ENCODE data around the gene EFCAB11. TPM values are rescaled to one million over a fixed set of nuclear protein-coding genes. Genes with fewer than 3 reads are reported as not detected.

EFCAB11 gene
- total and polyA plus RNA-seq, 2 of the 8 experiments (the other 6 are each of a cell fraction or from before 2014, with no cell fraction given), result 6.8 to 12.8 TPM

DNA sequence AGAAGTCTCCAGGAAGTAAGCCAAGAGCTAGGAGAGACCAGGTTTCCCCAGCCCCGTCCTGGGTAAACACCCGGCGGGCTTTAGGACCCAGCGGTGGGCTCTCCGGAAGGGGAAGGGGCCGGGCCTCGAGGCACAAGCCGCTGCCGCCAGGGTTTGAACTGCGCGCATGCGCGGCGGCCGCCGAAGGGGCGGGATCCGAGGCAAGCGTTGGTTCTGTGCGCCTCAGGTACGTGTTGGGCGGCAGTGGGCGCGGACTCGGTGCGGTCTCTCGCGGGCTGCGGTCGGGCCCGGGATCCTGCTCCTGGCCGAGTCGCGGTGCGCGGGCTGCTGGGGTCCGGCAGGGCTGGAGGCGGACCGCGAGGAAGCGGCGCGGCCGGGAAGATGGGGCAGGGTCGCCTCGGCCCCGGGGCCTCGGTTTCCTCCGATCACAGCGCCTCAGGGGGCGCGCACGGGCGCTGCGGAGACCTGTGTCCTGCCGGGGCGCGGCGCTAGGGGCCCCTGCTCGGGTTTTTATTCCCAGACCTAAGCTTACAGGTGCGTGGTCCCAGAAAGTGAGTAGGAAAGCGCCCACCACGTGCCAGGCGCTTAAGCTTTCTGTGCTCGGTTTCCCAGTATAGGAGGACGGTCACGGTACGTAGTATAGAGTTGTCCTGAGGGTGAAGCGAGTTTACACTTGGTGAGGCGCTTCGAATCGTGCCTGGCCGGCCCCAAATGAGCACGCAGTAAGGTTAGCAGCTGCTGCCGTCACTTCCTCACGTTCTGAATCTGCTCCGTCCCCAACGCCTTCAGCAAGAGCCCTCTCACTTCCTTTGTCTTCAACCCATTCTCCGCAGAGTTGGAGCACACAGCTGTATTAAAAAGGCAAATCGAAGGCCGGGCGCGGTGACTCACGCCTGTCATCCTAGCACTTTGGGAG, 1.5 kb upstream of the EFCAB11 start, which contains the start of gene TDP1 (continued):
- no peak for TF ChIP-seq CBX8 (IDR thresholded peaks at IDR 0.05; ENCODE audit: borderline replicate concordance, low read depth, low read length)
- TF ChIP-seq SIN3A (conservative IDR thresholded peaks at IDR 0.05 in 1 of 2, IDR thresholded peaks at IDR 0.05 in 1 of 2; ENCODE audit: low read depth in 1 of 2, low read length in 2 of 2), result peak; percentile 53 to 63; a peak in 2 of 4 replicates
- no peak for TF ChIP-seq CEBPB (IDR thresholded peaks at IDR 0.05; ENCODE audit: low read depth, low read length)
- TF ChIP-seq SP4 (IDR thresholded peaks at IDR 0.05; ENCODE audit: low read length), result no peak; the same call in 1 of the 2 replicates
- peak; percentile 71; the same call in 1 of the 2 replicates for TF ChIP-seq JUND (IDR thresholded peaks at IDR 0.05; ENCODE audit: low read length)
- no peak for TF ChIP-seq JUN (IDR thresholded peaks at IDR 0.05; ENCODE audit: low read depth, low read length)
- TF ChIP-seq, protein P1, sequence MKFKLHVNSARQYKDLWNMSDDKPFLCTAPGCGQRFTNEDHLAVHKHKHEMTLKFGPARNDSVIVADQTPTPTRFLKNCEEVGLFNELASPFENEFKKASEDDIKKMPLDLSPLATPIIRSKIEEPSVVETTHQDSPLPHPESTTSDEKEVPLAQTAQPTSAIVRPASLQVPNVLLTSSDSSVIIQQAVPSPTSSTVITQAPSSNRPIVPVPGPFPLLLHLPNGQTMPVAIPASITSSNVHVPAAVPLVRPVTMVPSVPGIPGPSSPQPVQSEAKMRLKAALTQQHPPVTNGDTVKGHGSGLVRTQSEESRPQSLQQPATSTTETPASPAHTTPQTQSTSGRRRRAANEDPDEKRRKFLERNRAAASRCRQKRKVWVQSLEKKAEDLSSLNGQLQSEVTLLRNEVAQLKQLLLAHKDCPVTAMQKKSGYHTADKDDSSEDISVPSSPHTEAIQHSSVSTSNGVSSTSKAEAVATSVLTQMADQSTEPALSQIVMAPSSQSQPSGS (IDR thresholded peaks at IDR 0.05; ENCODE audit: low read length), result no peak
- TF ChIP-seq RBBP5 (IDR thresholded peaks at IDR 0.05; ENCODE audit: borderline replicate concordance, low read depth, low read length), result peak; percentile 95
- TF ChIP-seq RAD21 (IDR thresholded peaks at IDR 0.05 in 1 of 2, conservative IDR thresholded peaks at IDR 0.05 in 1 of 2; ENCODE audit: low read depth in 2 of 2, low read length in 2 of 2), result no peak; a peak in 1 of 4 replicates
- no peak for TF ChIP-seq BCL11A (IDR thresholded peaks at IDR 0.05; ENCODE audit: low read depth in 2 of 2, low read length in 2 of 2)
- peak; percentile 85 for TF ChIP-seq TBP (IDR thresholded peaks at IDR 0.05; ENCODE audit: low read depth, low read length)
- TF ChIP-seq EGR1 (IDR thresholded peaks at IDR 0.05; ENCODE audit: borderline replicate concordance, low read depth, low read length), result peak; percentile 81; the same call in 1 of the 2 replicates
- no peak for TF ChIP-seq GABPA (IDR thresholded peaks at IDR 0.05; ENCODE audit: borderline replicate concordance, insufficient read depth, low read length)
- peak; percentile 90 for TF ChIP-seq TAF7 (optimal IDR thresholded peaks at IDR 0.05; ENCODE audit: borderline replicate concordance, low read depth, low read length)
- no peak for TF ChIP-seq TCF12 (IDR thresholded peaks at IDR 0.05; ENCODE audit: low read depth, low read length)
- TF ChIP-seq HDAC2 (IDR thresholded peaks at IDR 0.05; ENCODE audit: borderline replicate concordance in 1 of 2, low read depth in 2 of 2, low read length in 2 of 2), result no peak
- TF ChIP-seq EP300 (IDR thresholded peaks at IDR 0.05; ENCODE audit: borderline replicate concordance in 1 of 2, low read depth in 2 of 2, low read length in 2 of 2), result peak in 1 of 2 experiments; percentile 22; a peak in 1 of 3 replicates
- no peak for TF ChIP-seq SUZ12 (IDR thresholded peaks at IDR 0.05; ENCODE audit: low read length)
- peak; percentile 94 for TF ChIP-seq TAF1 (IDR thresholded peaks at IDR 0.05; ENCODE audit: low read depth, low read length)
